ENCODE data around the gene TIMP2.

The TIMP2 gene

DNA sequence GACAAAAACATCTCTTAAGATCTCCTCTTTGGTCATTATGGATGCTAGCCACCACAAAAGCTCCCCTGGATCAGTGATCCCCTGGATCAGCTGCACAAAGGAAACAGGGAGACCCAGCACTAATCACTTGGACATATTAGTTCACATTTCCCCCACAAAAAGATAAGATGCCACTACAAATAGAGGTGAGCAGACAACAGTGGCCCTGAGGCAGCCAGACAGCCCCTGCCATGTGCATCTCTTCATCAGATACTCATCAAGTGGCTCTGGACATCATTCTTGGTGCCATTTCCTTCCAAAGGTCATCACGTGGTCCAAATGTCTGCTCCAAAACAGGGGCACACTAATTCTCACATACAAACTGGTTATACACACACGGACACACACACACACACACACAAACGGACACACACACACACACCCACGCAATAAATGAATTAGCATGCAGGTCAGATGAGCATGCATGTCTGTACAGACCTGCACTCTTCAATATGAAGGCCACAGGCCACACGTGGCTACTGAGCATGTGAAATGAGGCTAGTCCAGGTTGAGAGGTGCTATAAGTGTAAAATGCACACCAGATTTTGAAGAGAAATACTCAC, 88.7 kb downstream of the TIMP2 start:
- Mint-ChIP-seq H3K27me3 (no peaks in the 10 kb centered on the region), H3K4me3 (no peak overlapping the region), H3K27ac (ENCODE audit: low read depth) (no peak overlapping the region), H3K4me1 (peaks cover 40% of the 10 kb centered on the region), H3K9me3 (no peaks in the 10 kb centered on the region), H3K36me3 (ENCODE audit: insufficient read depth) (peaks cover 79% of the 10 kb centered on the region)
- no peak for DNase-seq (ENCODE audit: low spot score in 2 of 2)
- no peak for ATAC-seq (replicated peaks; ENCODE audit: extremely low read depth, poor library complexity, severe bottlenecking)

DNA sequence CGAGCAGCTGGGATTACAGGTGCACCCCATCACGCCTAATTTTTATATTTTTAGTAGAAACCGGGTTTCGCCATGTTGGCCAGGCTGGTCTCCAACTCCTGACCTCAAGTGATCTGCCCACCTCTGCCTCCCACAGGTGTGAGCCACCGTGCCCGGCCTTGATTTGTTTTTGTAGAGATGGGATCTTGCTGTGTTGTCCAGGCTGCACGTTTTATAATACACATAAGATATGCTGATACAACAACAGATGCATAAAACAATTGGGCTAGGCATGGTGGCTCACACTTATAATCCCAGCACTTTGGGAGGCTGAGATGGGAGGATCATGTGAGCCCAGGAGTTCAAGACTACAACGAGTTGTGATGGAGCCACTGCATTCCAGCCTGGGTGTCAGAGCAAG, 90.6 kb downstream of the TIMP2 start:
- Mint-ChIP-seq H3K27ac (ENCODE audit: low read depth) (no peak overlapping the region), H3K36me3 (ENCODE audit: insufficient read depth) (peaks cover 80% of the 10 kb centered on the region), H3K4me3 (no peak overlapping the region), H3K27me3 (no peaks in the 10 kb centered on the region), H3K9me3 (no peaks in the 10 kb centered on the region), H3K4me1 (peaks cover 40% of the 10 kb centered on the region)
- DNase-seq (ENCODE audit: low spot score in 2 of 2) (no peak), ATAC-seq (replicated peaks; ENCODE audit: extremely low read depth, poor library complexity, severe bottlenecking) (no peak)

DNA sequence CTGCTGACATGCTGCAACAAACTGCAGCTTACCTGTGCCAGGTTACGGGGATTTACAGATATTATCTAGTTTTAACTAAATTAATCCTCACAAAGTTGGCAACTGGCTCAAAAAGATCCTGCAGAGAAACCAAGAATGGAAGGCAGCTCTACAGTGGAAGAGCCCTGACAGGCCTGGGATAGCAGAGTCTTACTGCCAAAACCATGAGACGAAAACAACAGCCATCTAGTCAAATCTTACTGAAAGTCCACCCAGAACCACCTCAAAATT, 92.7 kb downstream of the TIMP2 start:
- Mint-ChIP-seq H3K27ac (ENCODE audit: low read depth) (no peak overlapping the region), H3K4me1 (peaks cover 30% of the 10 kb centered on the region), H3K27me3 (no peaks in the 10 kb centered on the region), H3K9me3 (no peaks in the 10 kb centered on the region), H3K36me3 (ENCODE audit: insufficient read depth) (peaks cover 85% of the 10 kb centered on the region), H3K4me3 (no peak overlapping the region)
- DNase-seq (ENCODE audit: low spot score in 2 of 2) (no peak), ATAC-seq (replicated peaks; ENCODE audit: extremely low read depth, poor library complexity, severe bottlenecking) (no peak)

DNA sequence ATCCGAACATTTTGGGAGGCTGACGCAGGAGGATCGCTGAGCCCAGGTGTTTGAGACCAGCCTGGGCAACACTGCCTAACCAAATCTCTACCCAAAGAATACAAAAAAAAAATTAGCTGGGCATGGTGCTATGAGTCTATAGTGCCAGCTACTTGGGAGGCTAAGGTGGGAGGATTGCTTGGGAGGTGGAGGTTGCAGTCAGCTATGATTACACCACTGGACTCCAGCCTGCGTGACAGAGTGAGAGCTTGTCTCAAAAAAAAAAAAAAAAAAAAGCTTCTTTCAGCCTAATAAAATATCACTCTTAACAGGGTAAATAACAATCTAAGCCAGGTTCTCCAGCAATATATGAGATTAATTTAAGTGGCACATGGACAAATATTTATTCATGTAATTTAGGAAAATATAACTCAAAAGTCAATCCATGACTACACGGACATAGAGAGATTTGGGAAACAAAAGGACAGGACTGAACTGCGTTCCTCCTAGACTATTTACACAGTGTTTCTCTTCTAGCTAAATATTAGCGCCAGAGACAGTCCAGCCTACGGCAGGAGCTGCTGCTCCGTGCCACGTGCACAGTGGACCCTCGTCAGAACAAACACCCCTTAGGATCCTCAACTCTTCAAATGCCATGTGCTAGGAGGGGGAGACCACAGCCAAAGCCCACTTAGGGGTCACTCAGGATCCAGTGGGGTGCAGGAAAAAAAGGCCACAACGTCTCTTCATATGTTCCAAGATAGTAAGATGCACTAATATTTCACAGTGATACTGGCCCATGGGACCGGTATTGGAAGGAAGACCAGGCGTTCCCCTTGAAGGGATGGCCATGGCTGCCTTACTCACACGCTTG, 93.3 kb downstream of the TIMP2 start:
- H3K4me1 Mint-ChIP-seq, result peaks cover 26% of the 10 kb centered on the region
- no peak overlapping the region for H3K27ac Mint-ChIP-seq (ENCODE audit: low read depth)
- no peaks in the 10 kb centered on the region for H3K27me3 Mint-ChIP-seq
- DNase-seq (ENCODE audit: low spot score in 2 of 2) (no peak), ATAC-seq (replicated peaks; ENCODE audit: extremely low read depth, poor library complexity, severe bottlenecking) (no peak)
- H3K4me3 Mint-ChIP-seq, result no peak overlapping the region
- no peaks in the 10 kb centered on the region for H3K9me3 Mint-ChIP-seq
- H3K36me3 Mint-ChIP-seq (ENCODE audit: insufficient read depth), result peaks cover 83% of the 10 kb centered on the region

DNA sequence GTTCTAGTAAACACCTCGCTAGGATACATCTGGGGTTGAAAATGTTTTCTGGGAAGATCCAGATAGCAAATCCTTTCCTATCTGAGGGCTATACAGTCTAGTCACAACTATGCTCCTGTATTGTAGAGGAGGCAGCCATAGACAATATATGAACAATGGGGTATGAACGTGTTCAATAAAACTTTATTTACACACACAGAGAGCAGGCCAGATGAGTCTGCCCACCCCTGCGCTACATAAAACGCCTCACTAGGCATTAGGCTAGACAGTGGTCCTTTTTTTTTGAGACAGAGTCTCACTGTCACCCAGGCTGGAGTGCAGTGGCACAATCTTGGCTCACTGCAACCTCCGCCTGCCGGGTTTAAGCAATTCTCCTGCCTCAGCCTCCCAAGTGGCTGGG, 95.7 kb downstream of the TIMP2 start:
- no peaks in the 10 kb centered on the region for H3K9me3 Mint-ChIP-seq
- H3K27me3 Mint-ChIP-seq, result no peaks in the 10 kb centered on the region
- no peak overlapping the region for H3K4me3 Mint-ChIP-seq
- H3K4me1 Mint-ChIP-seq, result peaks cover 30% of the 10 kb centered on the region
- peaks cover 80% of the 10 kb centered on the region for H3K36me3 Mint-ChIP-seq (ENCODE audit: insufficient read depth)
- no peak for DNase-seq (ENCODE audit: low spot score in 2 of 2)
- no peak overlapping the region for H3K27ac Mint-ChIP-seq (ENCODE audit: low read depth)
- ATAC-seq (replicated peaks; ENCODE audit: extremely low read depth, poor library complexity, severe bottlenecking), result no peak

DNA sequence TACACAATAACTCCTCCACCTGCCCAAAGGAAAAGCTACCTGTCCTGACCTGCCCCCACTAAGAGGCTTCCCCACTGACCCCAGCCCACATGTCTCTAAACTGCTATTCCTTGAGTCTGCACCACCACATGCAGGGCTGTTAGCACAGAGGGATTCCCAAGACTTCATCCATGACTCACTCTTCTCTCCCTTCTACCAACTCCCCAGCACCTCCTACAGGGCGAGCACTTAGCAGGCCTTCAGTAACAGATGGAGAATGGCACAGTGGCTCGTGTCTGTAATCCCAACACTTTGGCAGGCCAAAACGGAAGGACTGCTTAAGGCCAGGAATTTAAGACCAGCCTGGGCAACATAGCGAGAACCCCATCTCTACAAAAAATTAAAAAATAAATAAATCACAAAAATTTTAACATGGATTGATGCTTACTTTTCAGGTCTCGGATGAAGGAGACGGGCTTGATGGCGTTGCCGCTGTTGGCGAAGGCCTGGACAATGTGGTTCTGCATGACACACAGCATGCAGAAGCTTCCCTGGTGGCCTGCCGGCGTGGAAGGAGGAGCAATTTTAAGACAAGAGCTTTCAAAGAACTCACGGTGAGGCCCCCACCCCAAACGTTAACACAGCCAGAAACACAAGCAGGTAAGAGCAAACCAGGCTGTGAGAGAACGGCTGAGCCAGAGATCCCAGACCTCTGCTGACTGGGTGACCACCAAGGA, 96.6 kb downstream of the TIMP2 start:
- H3K4me3 Mint-ChIP-seq, result no peak overlapping the region
- no peak for DNase-seq (ENCODE audit: low spot score in 2 of 2)
- no peak overlapping the region for H3K27ac Mint-ChIP-seq (ENCODE audit: low read depth)
- peaks cover 36% of the 10 kb centered on the region for H3K4me1 Mint-ChIP-seq
- no peaks in the 10 kb centered on the region for H3K9me3 Mint-ChIP-seq
- ATAC-seq (replicated peaks; ENCODE audit: extremely low read depth, poor library complexity, severe bottlenecking), result peak; percentile 32
- peaks cover 79% of the 10 kb centered on the region for H3K36me3 Mint-ChIP-seq (ENCODE audit: insufficient read depth)
- no peaks in the 10 kb centered on the region for H3K27me3 Mint-ChIP-seq

DNA sequence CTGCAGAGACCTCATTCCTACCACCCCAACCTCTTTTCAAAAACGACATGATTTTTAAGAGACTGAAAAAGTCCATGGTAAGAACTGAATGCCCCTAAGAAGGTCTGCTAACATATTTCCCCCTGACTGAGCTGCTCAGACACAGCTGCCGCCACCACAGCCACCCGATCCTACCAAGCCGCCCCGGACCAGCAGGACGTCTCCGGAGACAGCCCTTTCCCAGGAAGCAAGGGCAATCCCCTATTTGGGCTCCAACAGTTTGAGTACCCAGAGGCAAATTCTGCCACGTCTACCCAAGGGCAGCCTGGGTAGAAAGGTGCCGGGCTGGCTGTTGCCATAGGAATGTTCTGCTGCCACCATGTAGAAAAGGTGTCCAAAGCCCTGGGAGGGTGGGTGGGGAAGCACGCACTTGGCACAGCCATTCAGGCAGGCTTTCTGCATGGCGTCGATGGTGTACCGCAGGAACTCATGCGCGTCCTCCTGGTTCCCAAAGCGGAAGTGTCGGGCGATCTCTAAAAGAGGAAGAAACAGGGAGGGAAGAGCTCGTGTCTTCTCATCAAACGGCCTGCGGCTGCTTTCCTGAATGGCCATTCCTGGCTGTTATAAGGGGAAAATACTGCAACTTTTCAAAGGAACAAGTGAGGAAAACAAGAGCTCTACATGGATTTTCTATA, 98.2 kb downstream of the TIMP2 start:
- ATAC-seq (replicated peaks; ENCODE audit: extremely low read depth, poor library complexity, severe bottlenecking) (no peak), DNase-seq (ENCODE audit: low spot score in 2 of 2) (no peak)
- no peaks in the 10 kb centered on the region for H3K27me3 Mint-ChIP-seq
- peaks cover 76% of the 10 kb centered on the region for H3K36me3 Mint-ChIP-seq (ENCODE audit: insufficient read depth)
- H3K9me3 Mint-ChIP-seq, result no peaks in the 10 kb centered on the region
- no peak overlapping the region for H3K27ac Mint-ChIP-seq (ENCODE audit: low read depth)
- peaks cover 49% of the 10 kb centered on the region for H3K4me1 Mint-ChIP-seq
- H3K4me3 Mint-ChIP-seq, result no peak overlapping the region

DNA sequence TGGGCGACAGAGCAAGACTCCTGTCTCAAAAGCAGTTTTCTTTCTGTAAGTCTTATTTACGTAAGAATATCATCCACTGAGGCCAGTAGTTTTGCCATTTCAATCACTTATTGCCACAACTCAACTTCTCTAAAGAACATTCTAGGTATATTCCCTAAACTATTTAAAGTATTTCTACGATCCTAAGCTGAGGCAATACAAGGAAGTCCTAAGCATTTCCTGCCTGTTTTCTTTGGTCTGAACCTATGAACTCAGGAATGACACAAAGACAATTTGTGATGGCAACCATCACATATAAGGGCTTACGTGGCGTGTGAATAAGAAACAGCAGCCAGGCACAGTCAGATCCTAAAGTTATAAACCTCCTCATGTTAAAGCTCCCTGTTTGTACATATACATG, 98.8 kb downstream of the TIMP2 start:
- Mint-ChIP-seq H3K4me3 (no peak overlapping the region), H3K9me3 (no peaks in the 10 kb centered on the region), H3K27me3 (no peaks in the 10 kb centered on the region), H3K27ac (ENCODE audit: low read depth) (no peak overlapping the region), H3K4me1 (peaks cover 49% of the 10 kb centered on the region), H3K36me3 (ENCODE audit: insufficient read depth) (peaks cover 77% of the 10 kb centered on the region)
- ATAC-seq (replicated peaks; ENCODE audit: extremely low read depth, poor library complexity, severe bottlenecking) (no peak), DNase-seq (ENCODE audit: low spot score in 2 of 2) (no peak)

DNA sequence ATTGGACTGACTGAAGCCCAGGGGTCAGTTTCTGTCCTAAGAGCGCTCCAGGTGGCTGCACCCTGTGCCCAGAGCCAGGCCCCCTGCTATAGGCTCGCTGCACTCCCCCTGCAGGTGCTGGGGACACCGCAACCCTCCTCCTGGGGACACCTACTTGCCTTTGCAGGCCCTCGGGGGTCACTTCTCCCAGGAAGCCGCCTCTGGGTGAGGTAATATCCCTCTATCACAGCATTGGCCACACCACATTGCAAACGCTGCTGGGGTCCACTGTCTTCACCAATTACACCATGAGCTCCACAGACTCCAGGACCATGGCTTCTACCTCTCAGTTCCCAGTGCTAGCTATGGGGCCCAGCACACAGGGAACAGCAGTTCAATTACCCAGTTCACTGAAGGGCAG, 99.5 kb downstream of the TIMP2 start:
- ATAC-seq (replicated peaks; ENCODE audit: extremely low read depth, poor library complexity, severe bottlenecking) (no peak), DNase-seq (ENCODE audit: low spot score in 2 of 2) (no peak)
- Mint-ChIP-seq H3K27ac (ENCODE audit: low read depth) (peak overlapping the region; percentile 79), H3K4me3 (no peak overlapping the region), H3K4me1 (peaks cover 49% of the 10 kb centered on the region), H3K36me3 (ENCODE audit: insufficient read depth) (peaks cover 79% of the 10 kb centered on the region), H3K9me3 (no peaks in the 10 kb centered on the region), H3K27me3 (no peaks in the 10 kb centered on the region)

DNA sequence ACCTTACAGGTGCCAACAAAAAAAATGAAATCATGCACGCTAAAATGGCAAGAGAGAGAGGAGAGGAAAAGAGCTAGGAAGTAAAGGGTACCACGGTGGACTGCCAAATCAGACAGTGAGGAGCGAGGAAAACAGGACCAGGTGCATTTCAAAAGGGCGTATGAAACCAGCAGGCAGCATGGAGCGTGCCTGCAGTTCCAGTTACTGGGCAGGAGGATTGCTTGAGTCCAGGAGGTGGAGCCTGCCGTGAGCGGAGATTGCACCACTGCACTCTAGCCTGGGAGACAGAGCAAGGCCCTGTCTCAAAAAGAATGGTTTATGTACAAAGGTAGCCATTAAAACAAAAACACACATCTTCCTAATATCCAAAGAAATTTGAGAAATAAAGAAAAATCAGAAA, 100.9 kb downstream of the TIMP2 start:
- peak overlapping the region; percentile 9 for H3K27ac Mint-ChIP-seq (ENCODE audit: low read depth)
- ATAC-seq (replicated peaks; ENCODE audit: extremely low read depth, poor library complexity, severe bottlenecking) (no peak), DNase-seq (ENCODE audit: low spot score in 2 of 2) (no peak)
- peaks cover 49% of the 10 kb centered on the region for H3K4me1 Mint-ChIP-seq
- peaks cover 76% of the 10 kb centered on the region for H3K36me3 Mint-ChIP-seq (ENCODE audit: insufficient read depth)
- no peaks in the 10 kb centered on the region for H3K27me3 Mint-ChIP-seq
- no peaks in the 10 kb centered on the region for H3K9me3 Mint-ChIP-seq
- H3K4me3 Mint-ChIP-seq, result no peak overlapping the region

DNA sequence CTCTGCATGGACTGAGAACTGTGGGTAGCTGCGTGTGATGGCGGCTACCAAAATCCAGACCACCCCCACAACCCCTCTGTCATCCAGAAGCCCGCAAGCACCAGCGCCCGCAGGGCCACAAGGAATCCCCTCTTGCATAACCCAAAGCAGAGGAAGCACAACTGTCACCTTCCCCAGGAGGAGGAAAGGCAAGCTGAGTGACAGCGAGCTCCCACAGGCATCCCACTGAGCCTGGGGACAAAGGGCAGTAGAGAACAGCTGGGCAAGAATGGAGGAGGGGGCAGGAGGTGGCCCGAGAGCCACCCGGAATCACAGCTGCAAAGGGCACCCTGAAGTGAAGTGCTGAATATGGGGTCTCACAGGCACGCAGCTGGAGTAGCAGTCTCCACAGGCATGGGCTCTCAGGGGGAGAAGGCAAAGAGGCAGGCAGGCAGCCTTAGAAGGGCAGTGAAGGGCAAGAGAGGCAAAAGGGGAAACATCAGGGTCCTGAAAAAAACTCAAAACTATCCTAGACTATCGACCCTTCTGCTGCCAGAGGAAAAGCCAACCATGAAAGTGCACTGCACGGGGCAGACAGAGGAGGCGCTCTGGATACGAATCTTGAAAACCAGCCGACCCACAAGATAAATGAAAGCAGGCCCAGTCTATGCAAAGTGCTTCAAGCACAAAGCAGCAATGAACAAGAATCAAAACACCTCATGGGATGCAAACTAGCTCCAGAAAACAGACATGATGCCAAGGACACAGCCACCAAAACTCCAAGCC, 101.7 kb downstream of the TIMP2 start:
- peak overlapping the region; percentile 9 for H3K27ac Mint-ChIP-seq (ENCODE audit: low read depth)
- no peaks in the 10 kb centered on the region for H3K27me3 Mint-ChIP-seq
- DNase-seq (ENCODE audit: low spot score in 2 of 2) (no peak), ATAC-seq (replicated peaks; ENCODE audit: extremely low read depth, poor library complexity, severe bottlenecking) (no peak)
- peaks cover 79% of the 10 kb centered on the region for H3K36me3 Mint-ChIP-seq (ENCODE audit: insufficient read depth)
- H3K9me3 Mint-ChIP-seq, result no peaks in the 10 kb centered on the region
- peaks cover 55% of the 10 kb centered on the region for H3K4me1 Mint-ChIP-seq
- H3K4me3 Mint-ChIP-seq, result no peak overlapping the region

DNA sequence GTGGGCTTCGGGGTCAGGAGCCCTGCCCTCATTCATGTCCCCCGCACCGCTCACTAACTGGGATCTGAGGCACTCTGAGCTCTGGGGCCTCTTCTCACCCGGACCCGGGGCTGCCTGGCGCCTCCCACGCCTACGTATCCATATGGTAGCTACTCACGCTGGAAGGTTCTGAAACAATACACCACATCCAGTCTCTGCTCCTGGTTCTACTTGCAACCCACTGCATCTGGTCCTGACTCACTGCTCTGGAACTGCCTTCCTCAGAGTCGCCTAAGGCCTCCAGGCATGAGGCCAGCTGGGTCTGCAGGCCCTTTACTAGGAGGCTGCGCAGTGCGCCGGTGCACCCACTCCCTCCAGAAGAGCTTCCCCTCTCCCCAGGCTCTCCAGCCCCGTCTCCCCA, 102.6 kb downstream of the TIMP2 start:
- Mint-ChIP-seq H3K36me3 (ENCODE audit: insufficient read depth) (peaks cover 75% of the 10 kb centered on the region), H3K27ac (ENCODE audit: low read depth) (peak overlapping the region; percentile 9), H3K27me3 (no peaks in the 10 kb centered on the region), H3K9me3 (no peaks in the 10 kb centered on the region), H3K4me1 (peaks cover 53% of the 10 kb centered on the region), H3K4me3 (no peak overlapping the region)
- DNase-seq (ENCODE audit: low spot score in 2 of 2) (no peak), ATAC-seq (replicated peaks; ENCODE audit: extremely low read depth, poor library complexity, severe bottlenecking) (no peak)
